ENCODE data around the gene SLC22A5. TPM values are rescaled to one million over a fixed set of nuclear protein-coding genes. Genes with fewer than 3 reads are reported as not detected.

SLC22A5 gene
- polyA plus RNA-seq, 2 of the 4 experiments (the other 2 are of a cell fraction) = 27.4 to 35.3 TPM

DNA sequence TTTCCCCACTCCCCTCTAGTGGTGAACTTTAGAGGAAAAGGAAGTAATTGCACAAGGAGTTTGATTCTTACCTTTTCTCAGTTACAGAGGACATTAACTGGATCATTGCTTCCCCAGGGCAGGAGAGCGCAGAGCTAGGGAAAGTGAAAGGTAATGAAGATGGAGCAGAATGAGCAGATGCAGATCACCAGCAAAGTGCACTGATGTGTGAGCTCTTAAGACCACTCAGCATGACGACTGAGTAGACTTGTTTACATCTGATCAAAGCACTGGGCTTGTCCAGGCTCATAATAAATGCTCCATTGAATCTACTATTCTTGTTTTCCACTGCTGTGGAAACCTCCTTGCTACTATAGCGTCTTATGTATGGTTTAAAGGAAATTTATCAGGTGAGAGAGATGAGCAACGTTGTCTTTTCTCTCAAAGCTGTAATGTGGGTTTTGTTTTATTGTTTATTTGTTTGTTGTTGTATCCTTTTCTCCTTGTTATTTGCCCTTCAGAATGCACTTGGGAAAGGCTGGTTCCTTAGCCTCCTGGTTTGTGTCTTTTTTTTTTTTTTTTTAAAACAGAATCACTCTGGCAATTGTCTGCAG, 25.3 kb downstream of the SLC22A5 start:
- POLR2A ChIA-PET = no interaction called here
- no peak for DNase-seq (ENCODE audit: low read depth in 1 of 2, low spot score in 1 of 2)
- TF ChIP-seq GATA3 (IDR thresholded peaks at IDR 0.05; ENCODE audit: borderline replicate concordance) (no peak), POLR2A (IDR thresholded peaks at IDR 0.05; ENCODE audit: low read length) (no peak), FOSL2 (IDR thresholded peaks at IDR 0.05) (no peak), FOSL2 (CRISPR knock-in tag; IDR thresholded peaks at IDR 0.05) (no peak), PHF8 (IDR thresholded peaks at IDR 0.05; ENCODE audit: borderline replicate concordance, low read depth) (no peak), TP53 (CRISPR knock-in tag; IDR thresholded peaks at IDR 0.05) (no peak), SMC3 (IDR thresholded peaks at IDR 0.05) (no peak), MAZ (IDR thresholded peaks at IDR 0.05; ENCODE audit: borderline replicate concordance, low read depth, low read length) (no peak), FOSB (CRISPR knock-in tag; IDR thresholded peaks at IDR 0.05) (no peak), ESRRA (IDR thresholded peaks at IDR 0.05; ENCODE audit: borderline replicate concordance, low read length) (no peak)
- TF ChIP-seq, protein P1, sequence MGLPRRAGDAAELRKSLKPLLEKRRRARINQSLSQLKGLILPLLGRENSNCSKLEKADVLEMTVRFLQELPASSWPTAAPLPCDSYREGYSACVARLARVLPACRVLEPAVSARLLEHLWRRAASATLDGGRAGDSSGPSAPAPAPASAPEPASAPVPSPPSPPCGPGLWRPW (IDR thresholded peaks at IDR 0.05) = no peak
- H3K9me3 ChIP-seq = no peaks in the 10 kb centered on the region
- CTCF ChIA-PET = interaction anchor here (0.8 to 11.6 kb wide), 4 partner anchors 9 to 90 kb away, joined by 3 to 152 read pairs (median 13); no protein-coding TSS in a partner anchor
- peaks cover 15% of the 10 kb centered on the region for H3K4me1 ChIP-seq
- no peak overlapping the region for H3K27ac ChIP-seq
- no peak overlapping the region for H3K4me3 ChIP-seq
- no peak overlapping the region for H3K4me2 ChIP-seq
- ATAC-seq = no peak
- 81% methylated on average over 4 of the region's 4 CpGs for WGBS (ENCODE audit: missing lambda C conversion rate)
- no peak for FAIRE-seq

DNA sequence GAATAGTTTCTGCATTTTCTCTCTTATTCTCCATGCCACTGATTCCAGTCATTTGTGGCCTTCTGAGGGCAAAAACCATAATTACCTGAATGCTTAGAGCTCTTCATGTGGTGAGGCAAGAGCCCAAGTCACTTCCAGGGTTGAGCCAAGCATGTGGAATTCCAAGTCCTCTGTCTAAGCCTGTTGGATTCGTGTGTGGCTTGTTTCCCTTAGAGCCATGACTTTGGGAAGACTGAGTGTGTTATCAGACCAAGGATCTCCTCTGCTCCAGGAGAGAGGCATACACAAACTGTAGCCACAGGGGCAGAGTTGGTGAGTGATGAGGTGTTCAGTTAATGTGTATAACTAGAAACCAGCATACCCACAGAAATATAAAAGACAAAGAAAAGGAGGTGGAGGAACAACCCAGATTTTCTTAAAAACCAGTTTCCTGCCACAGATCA, 27.1 kb downstream of the SLC22A5 start:
- 0 out of 6 replicates have a peak, but pooled peaks of 1 of the 2 experiments have one; percentile 44 for ATAC-seq
- WGBS (ENCODE audit: missing lambda C conversion rate) = 67% methylated on average over 1 of the region's 1 CpG
- POLR2A ChIA-PET = no interaction called here
- CTCF ChIA-PET = interaction anchor here (1.5 to 11.6 kb wide), 3 partner anchors 11 to 43 kb away, joined by 3 to 152 read pairs (median 23); no protein-coding TSS in a partner anchor
- Histone ChIP-seq H3K9me3 (no peaks in the 10 kb centered on the region), H3K4me1 (no peaks in the 10 kb centered on the region), H3K4me2 (no peak overlapping the region), H3K27ac (no peak overlapping the region), H3K4me3 (no peak overlapping the region)
- no peak for FAIRE-seq
- TF ChIP-seq JUN (IDR thresholded peaks at IDR 0.05) (no peak), EHF (CRISPR knock-in tag; IDR thresholded peaks at IDR 0.05) (no peak), EP300 (IDR thresholded peaks at IDR 0.05) (no peak), HEYL (CRISPR knock-in tag; IDR thresholded peaks at IDR 0.05) (no peak), PHF8 (IDR thresholded peaks at IDR 0.05; ENCODE audit: borderline replicate concordance, low read depth) (no peak), HOXB5 (CRISPR knock-in tag; IDR thresholded peaks at IDR 0.05) (no peak), HOXB13 (CRISPR knock-in tag; IDR thresholded peaks at IDR 0.05; ENCODE audit: low read depth) (no peak), CHD2 (IDR thresholded peaks at IDR 0.05; ENCODE audit: low read length, partially characterized antibody) (no peak), NFE2L2 (conservative IDR thresholded peaks at IDR 0.05; ENCODE audit: low read length) (no peak), ZSCAN20 (CRISPR knock-in tag; IDR thresholded peaks at IDR 0.05) (no peak), FOSB (CRISPR knock-in tag; IDR thresholded peaks at IDR 0.05) (no peak), BHLHE40 (IDR thresholded peaks at IDR 0.05; ENCODE audit: low read depth, low read length) (no peak), JUNB (IDR thresholded peaks at IDR 0.05) (no peak)
- TF ChIP-seq, protein P2, sequence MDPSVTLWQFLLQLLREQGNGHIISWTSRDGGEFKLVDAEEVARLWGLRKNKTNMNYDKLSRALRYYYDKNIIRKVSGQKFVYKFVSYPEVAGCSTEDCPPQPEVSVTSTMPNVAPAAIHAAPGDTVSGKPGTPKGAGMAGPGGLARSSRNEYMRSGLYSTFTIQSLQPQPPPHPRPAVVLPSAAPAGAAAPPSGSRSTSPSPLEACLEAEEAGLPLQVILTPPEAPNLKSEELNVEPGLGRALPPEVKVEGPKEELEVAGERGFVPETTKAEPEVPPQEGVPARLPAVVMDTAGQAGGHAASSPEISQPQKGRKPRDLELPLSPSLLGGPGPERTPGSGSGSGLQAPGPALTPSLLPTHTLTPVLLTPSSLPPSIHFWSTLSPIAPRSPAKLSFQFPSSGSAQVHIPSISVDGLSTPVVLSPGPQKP (IDR thresholded peaks at IDR 0.05; ENCODE audit: low read depth, low read length) = no peak
- TF ChIP-seq, protein P3, sequence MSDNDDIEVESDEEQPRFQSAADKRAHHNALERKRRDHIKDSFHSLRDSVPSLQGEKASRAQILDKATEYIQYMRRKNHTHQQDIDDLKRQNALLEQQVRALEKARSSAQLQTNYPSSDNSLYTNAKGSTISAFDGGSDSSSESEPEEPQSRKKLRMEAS (IDR thresholded peaks at IDR 0.05) = no peak
- TF ChIP-seq, protein P4, sequence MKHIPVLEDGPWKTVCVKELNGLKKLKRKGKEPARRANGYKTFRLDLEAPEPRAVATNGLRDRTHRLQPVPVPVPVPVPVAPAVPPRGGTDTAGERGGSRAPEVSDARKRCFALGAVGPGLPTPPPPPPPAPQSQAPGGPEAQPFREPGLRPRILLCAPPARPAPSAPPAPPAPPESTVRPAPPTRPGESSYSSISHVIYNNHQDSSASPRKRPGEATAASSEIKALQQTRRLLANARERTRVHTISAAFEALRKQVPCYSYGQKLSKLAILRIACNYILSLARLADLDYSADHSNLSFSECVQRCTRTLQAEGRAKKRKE (CRISPR knock-in tag; IDR thresholded peaks at IDR 0.05; ENCODE audit: low read depth) = no peak
- TF ChIP-seq, protein P5, sequence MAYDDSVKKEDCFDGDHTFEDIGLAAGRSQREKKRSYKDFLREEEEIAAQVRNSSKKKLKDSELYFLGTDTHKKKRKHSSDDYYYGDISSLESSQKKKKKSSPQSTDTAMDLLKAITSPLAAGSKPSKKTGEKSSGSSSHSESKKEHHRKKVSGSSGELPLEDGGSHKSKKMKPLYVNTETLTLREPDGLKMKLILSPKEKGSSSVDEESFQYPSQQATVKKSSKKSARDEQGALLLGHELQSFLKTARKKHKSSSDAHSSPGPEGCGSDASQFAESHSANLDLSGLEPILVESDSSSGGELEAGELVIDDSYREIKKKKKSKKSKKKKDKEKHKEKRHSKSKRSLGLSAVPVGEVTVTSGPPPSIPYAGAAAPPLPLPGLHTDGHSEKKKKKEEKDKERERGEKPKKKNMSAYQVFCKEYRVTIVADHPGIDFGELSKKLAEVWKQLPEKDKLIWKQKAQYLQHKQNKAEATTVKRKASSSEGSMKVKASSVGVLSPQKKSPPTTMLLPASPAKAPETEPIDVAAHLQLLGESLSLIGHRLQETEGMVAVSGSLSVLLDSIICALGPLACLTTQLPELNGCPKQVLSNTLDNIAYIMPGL (CRISPR knock-in tag; IDR thresholded peaks at IDR 0.05; ENCODE audit: borderline replicate concordance) = no peak
- TF ChIP-seq, protein P1 (IDR thresholded peaks at IDR 0.05) = no peak
- no peak for DNase-seq (ENCODE audit: low read depth in 1 of 2, low spot score in 1 of 2)
